Neural cell (in vitro differentiated cells): ENCODE measurements around the gene NCKAP5.

Experiments
- CTCF ChIP-seq: fragments of 450-650 bp; IDR thresholded peaks from 2 replicates; pipeline ENCODE4 v1.5.1; 2014; ENCODE audit warnings: antibody characterized with exemption, mild to moderate bottlenecking, moderate library complexity; ENCODE audit not compliant: poor library complexity, severe bottlenecking
- EZH2 ChIP-seq: fragments of 200-600, 300-800 bp; shearing (Covaris generic), sonication (generic); IDR thresholded peaks from 2 replicates; pipeline ENCODE4 v1.6.1; 2014; ENCODE audit warnings: antibody characterized with exemption, low read length, borderline replicate concordance, mild to moderate bottlenecking; ENCODE audit not compliant: insufficient read depth, poor library complexity, severe bottlenecking
- MXI1 ChIP-seq: fragments of 450-650 bp; conservative IDR thresholded peaks from 2 replicates; pipeline ENCODE4 v1.6.1; 2014; ENCODE audit warnings: antibody characterized with exemption, mild to moderate bottlenecking; ENCODE audit not compliant: poor library complexity, severe bottlenecking
- POLR2AphosphoS5 ChIP-seq: IDR thresholded peaks from 2 replicates; pipeline ENCODE4 v1.6.1; 2012

DNA sequence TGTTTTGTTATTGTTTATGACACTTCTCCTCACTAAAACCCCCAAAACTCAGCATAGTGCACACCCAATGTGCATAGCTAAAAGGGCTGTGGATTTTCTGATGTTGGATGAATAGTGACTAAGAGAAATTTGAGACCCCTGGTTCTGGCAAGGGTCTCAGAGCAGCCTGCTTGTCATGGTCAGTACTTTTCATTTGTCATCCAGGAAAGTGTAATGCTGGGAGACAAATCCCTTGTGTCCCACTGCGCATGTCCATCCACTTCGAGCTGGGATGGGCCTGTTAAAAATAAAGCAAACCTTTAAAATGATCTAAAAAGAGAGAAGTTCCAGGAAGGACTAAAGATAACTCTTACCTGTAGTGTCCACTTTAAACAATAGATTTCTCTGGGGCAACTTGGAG is 851.3 kb downstream of the NCKAP5 start:
- TF ChIP-seq CTCF = no peak
- TF ChIP-seq EZH2 = no peak
- TF ChIP-seq POLR2AphosphoS5 = no peak
- no peak for TF ChIP-seq MXI1
